HAP-1 (cell line): ENCODE results near the gene MAST2.

Experiments used
- DNase-seq, 2 experiments: peaks; one replicate each; pipeline ENCODE4 v3.0.0-alpha.2; 2016 to 2020; ENCODE audit warnings: low spot score in 2 of 2
- H3K27me3 ChIP-seq: fragments of 250-450 bp; sonication (Bioruptor Pico); 2 replicates; pipeline ENCODE4 v1.5.1; 2020; ENCODE audit warnings: low read depth, mild to moderate bottlenecking, moderate library complexity
- H3K36me3 ChIP-seq: fragments of 250-450 bp; sonication (Bioruptor Pico); replicated peaks from 2 replicates; pipeline ENCODE4 v1.5.1; 2020; ENCODE audit warnings: mild to moderate bottlenecking
- H3K4me1 ChIP-seq: fragments of 250-450 bp; sonication (Bioruptor Pico); 2 replicates; pipeline ENCODE4 v1.5.1; 2020; ENCODE audit warnings: mild to moderate bottlenecking
- H3K4me3 ChIP-seq: fragments of 250-450 bp; sonication (Bioruptor Pico); 2 replicates; pipeline ENCODE4 v1.5.1; 2020; ENCODE audit warnings: mild to moderate bottlenecking, moderate library complexity
- H3K9me3 ChIP-seq: fragments of 250-450 bp; sonication (Bioruptor Pico); 2 replicates; pipeline ENCODE4 v1.5.1; 2020; ENCODE audit warnings: mild to moderate bottlenecking, moderate library complexity
- in situ Hi-C: fragments of 300-500 bp; cut with MboI; formaldehyde crosslinking; loops from 3 replicates; pipeline ENCODE4 v1.14.3; 2020; ENCODE audit warnings: low sequenced_read_pairs, inconsistent platforms, mixed read lengths

Gene MAST2

GRCh38 chr1:45879885-45880598, 76.6 kb downstream of the MAST2 start:
- no peaks in the 10 kb centered on the region for H3K4me1 ChIP-seq
- in situ Hi-C loops: loop anchor here (25.0 kb wide), 1 partner anchor 218 kb away; no protein-coding TSS in a partner anchor
- no peaks in the 10 kb centered on the region for H3K27me3 ChIP-seq

GRCh38 chr1:45880930-45881329, 77.5 kb downstream of the MAST2 start:
- in situ Hi-C loops: loop anchor here (25.0 kb wide), 1 partner anchor 219 kb away; no protein-coding TSS in a partner anchor
- H3K4me3 ChIP-seq: no peak overlapping the region
- H3K27me3 ChIP-seq: no peaks in the 10 kb centered on the region
- DNase-seq: no peak
- no peaks in the 10 kb centered on the region for H3K4me1 ChIP-seq
- no peaks in the 10 kb centered on the region for H3K9me3 ChIP-seq
- H3K36me3 ChIP-seq: no peaks in the 10 kb centered on the region

More at GRCh38 chr1:45879885-45880598, 76.6 kb downstream of the MAST2 start:
- DNase-seq: no peak
- H3K9me3 ChIP-seq: no peaks in the 10 kb centered on the region
- no peak overlapping the region for H3K4me3 ChIP-seq
- no peaks in the 10 kb centered on the region for H3K36me3 ChIP-seq

DNA sequence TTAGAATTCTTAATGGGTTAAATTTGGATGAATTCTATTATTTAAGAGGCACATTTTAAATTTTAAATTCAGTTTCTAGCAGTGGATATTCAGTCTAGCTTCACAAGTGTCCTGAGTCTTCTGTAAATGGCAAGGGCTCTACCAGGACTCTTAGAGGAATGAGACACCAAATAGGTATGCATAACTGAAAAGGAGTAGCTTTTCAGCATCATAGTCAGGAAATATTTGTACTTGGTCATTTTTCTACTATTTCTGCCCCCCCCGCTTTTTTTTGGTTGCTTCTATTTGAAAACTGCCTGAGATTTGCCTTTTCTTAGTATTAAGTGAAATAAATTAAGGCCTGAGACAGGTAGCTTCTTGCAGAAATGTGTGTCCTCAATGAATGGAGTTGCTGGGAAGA, 80.2 kb downstream of the MAST2 start:
- Histone ChIP-seq H3K27me3 (no peaks in the 10 kb centered on the region), H3K4me1 (0 out of 2 replicates have a peak, but pooled peaks cover 2% of the 10 kb centered on the region), H3K36me3 (no peaks in the 10 kb centered on the region), H3K9me3 (no peaks in the 10 kb centered on the region), H3K4me3 (no peak overlapping the region)
- in situ Hi-C loops: loop anchor here (25.0 kb wide), 1 partner anchor 221 kb away; no protein-coding TSS in a partner anchor
- DNase-seq: no peak

DNA sequence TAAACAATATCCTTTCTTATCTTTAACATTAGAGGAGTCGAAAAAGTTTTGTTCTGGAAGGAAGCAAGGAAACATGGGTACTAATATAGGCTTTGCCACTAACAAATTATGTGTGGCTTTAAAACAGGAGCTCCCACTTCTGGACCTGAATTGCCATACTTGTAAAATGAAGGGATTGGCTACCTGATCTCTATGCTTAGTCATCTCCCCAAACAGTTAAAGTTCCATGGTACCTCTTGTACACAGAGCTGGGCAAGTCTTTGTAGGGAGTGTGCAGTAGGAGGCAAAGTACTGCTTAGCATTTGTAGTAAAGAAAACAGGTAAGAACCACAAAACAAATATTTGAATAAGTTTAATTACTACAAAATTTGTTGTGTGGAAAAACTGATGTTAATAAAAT, 81.3 kb downstream of the MAST2 start:
- DNase-seq: no peak
- in situ Hi-C loops: loop anchor here (25.0 kb wide), 1 partner anchor 222 kb away; no protein-coding TSS in a partner anchor

GRCh38 chr1:45886229-45886628, 82.8 kb downstream of the MAST2 start:
- Histone ChIP-seq H3K9me3 (no peaks in the 10 kb centered on the region), H3K4me1 (0 out of 2 replicates have a peak, but pooled peaks cover 2% of the 10 kb centered on the region), H3K4me3 (no peak overlapping the region), H3K36me3 (no peaks in the 10 kb centered on the region), H3K27me3 (no peaks in the 10 kb centered on the region)
- no peak for DNase-seq
- in situ Hi-C loops: loop anchor here (25.0 kb wide), 1 partner anchor 224 kb away; no protein-coding TSS in a partner anchor

More for the DNA sequence above, 81.3 kb downstream of the MAST2 start:
- H3K4me1 ChIP-seq: 0 out of 2 replicates have a peak, but pooled peaks cover 2% of the 10 kb centered on the region
- H3K4me3 ChIP-seq: no peak overlapping the region
- no peaks in the 10 kb centered on the region for H3K27me3 ChIP-seq
- H3K36me3 ChIP-seq: no peaks in the 10 kb centered on the region
- H3K9me3 ChIP-seq: no peaks in the 10 kb centered on the region

GRCh38 chr1:45887156-45887842, 83.9 kb downstream of the MAST2 start:
- Histone ChIP-seq H3K27me3 (no peaks in the 10 kb centered on the region), H3K9me3 (no peaks in the 10 kb centered on the region), H3K4me3 (no peak overlapping the region), H3K4me1 (0 out of 2 replicates have a peak, but pooled peaks cover 2% of the 10 kb centered on the region), H3K36me3 (no peaks in the 10 kb centered on the region)
- no peak for DNase-seq
- in situ Hi-C loops: loop anchor here (25.0 kb wide), 1 partner anchor 225 kb away; no protein-coding TSS in a partner anchor

- no peaks in the 10 kb centered on the region for H3K27me3 ChIP-seq
- H3K9me3 ChIP-seq: no peaks in the 10 kb centered on the region
- no peak overlapping the region for H3K4me3 ChIP-seq
- DNase-seq: no peak
- H3K36me3 ChIP-seq: no peaks in the 10 kb centered on the region
- in situ Hi-C loops: loop anchor here (25.0 kb wide), 1 partner anchor 228 kb away; no protein-coding TSS in a partner anchor
- H3K4me1 ChIP-seq: peaks cover 9% of the 10 kb centered on the region
Measured at GRCh38 chr1:45890078-45890477, 86.7 kb downstream of the MAST2 start.

- no peak overlapping the region for H3K4me3 ChIP-seq
- H3K9me3 ChIP-seq: no peaks in the 10 kb centered on the region
- no peaks in the 10 kb centered on the region for H3K36me3 ChIP-seq
- H3K27me3 ChIP-seq: no peaks in the 10 kb centered on the region
- no peak for DNase-seq
- peaks cover 12% of the 10 kb centered on the region for H3K4me1 ChIP-seq
- in situ Hi-C loops: loop anchor here (25.0 kb wide), 1 partner anchor 229 kb away; no protein-coding TSS in a partner anchor
Measured at GRCh38 chr1:45891087-45891486, 87.7 kb downstream of the MAST2 start.

- Histone ChIP-seq H3K9me3 (no peaks in the 10 kb centered on the region), H3K27me3 (no peaks in the 10 kb centered on the region), H3K36me3 (no peaks in the 10 kb centered on the region), H3K4me3 (no peak overlapping the region), H3K4me1 (peaks cover 10% of the 10 kb centered on the region)
- in situ Hi-C loops: loop anchor here (25.0 kb wide), 1 partner anchor 230 kb away; no protein-coding TSS in a partner anchor
- DNase-seq: no peak
Measured at GRCh38 chr1:45892068-45892785, 88.8 kb downstream of the MAST2 start.

DNA sequence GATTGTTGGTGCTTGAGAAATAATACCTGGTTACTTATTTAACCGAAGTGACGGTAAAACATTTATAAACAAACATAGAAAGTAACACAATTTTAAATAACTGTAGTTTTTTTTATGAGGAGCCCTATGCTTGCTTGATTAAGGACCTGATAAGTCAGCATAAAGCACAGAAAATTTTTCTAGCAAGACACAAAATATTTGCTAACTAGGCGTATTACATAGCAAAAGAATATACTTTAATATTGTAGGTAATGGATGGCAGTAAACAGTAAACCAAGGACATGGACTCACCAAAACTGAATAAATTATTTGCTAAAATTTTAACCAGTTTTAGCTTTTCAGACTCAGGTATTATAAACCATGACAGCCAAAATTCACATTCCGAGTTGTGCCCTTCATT, 90.9 kb downstream of the MAST2 start:
- H3K9me3 ChIP-seq: no peaks in the 10 kb centered on the region
- DNase-seq: no peak
- no peak overlapping the region for H3K4me3 ChIP-seq
- peaks cover 10% of the 10 kb centered on the region for H3K4me1 ChIP-seq
- in situ Hi-C loops: loop anchor here (25.0 kb wide), 1 partner anchor 232 kb away; no protein-coding TSS in a partner anchor
- H3K36me3 ChIP-seq: no peaks in the 10 kb centered on the region
- H3K27me3 ChIP-seq: no peaks in the 10 kb centered on the region

DNA sequence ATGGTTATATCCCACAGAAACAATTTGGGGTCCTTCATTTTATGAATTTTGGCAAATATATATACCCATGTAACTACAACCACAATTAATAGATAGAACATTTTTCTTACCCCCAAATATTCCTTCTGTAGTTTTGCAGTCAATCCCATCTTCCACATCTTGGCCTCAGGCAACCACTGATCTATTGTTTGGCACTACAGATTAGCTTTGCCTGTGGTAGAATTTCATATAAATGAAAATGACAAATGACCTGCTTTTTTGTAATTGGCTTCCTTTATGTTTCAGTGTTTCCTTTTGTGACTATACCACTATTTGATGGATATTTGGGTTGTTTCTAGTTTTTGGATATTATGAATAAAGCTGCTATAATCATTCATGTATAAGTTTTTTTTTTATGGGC, 91.5 kb downstream of the MAST2 start:
- Histone ChIP-seq H3K4me3 (no peak overlapping the region), H3K4me1 (peaks cover 10% of the 10 kb centered on the region), H3K9me3 (no peaks in the 10 kb centered on the region), H3K36me3 (no peaks in the 10 kb centered on the region), H3K27me3 (no peaks in the 10 kb centered on the region)
- in situ Hi-C loops: loop anchor here (25.0 kb wide), 1 partner anchor 233 kb away; no protein-coding TSS in a partner anchor
- DNase-seq: peak; percentile 63 to 74

- no peaks in the 10 kb centered on the region for H3K9me3 ChIP-seq
- H3K4me3 ChIP-seq: no peak overlapping the region
- no peaks in the 10 kb centered on the region for H3K36me3 ChIP-seq
- peaks cover 10% of the 10 kb centered on the region for H3K4me1 ChIP-seq
- DNase-seq: no peak
- H3K27me3 ChIP-seq: no peaks in the 10 kb centered on the region
- in situ Hi-C loops: loop anchor here (25.0 kb wide), 1 partner anchor 233 kb away; no protein-coding TSS in a partner anchor
Measured at GRCh38 chr1:45895406-45895805, 92.0 kb downstream of the MAST2 start.

- in situ Hi-C loops: no loop called here
- no peak for DNase-seq
- no peak overlapping the region for H3K4me3 ChIP-seq
- H3K27me3 ChIP-seq: no peaks in the 10 kb centered on the region
- H3K36me3 ChIP-seq: no peaks in the 10 kb centered on the region
- no peaks in the 10 kb centered on the region for H3K9me3 ChIP-seq
- peaks cover 10% of the 10 kb centered on the region for H3K4me1 ChIP-seq
Measured at GRCh38 chr1:45906883-45907282, 103.5 kb downstream of the MAST2 start.
